ENCODE measurements around the gene ZEB1. TPM values are rescaled to one million over a fixed set of nuclear protein-coding genes. Genes with fewer than 3 reads are reported as not detected.

Gene ZEB1
- total and polyA plus RNA-seq, 2 of the 4 experiments (the other 2 are of a cell fraction): 23.7 to 108 TPM

GRCh38 chr10:31421322-31421721 is 102.3 kb downstream of the ZEB1 start:
- no peak overlapping the region for H3K4me2 ChIP-seq (ENCODE audit: low read depth, low read length)
- BruUV-seq (replicated peaks): no TSS peak
- no peak overlapping the region for H2BK5ac ChIP-seq (ENCODE audit: low read depth, low read length, poor library complexity, severe bottlenecking)
- ChIA-PET POLR2A (ENCODE audit: unreplicated experiment) (no interaction called here), CTCF (no interaction called here)
- intact Hi-C loops (cut with micrococcal nuclease): no loop called here
- H3K14ac ChIP-seq (replicated peaks; ENCODE audit: low read depth, low read length): 0 out of 2 replicates have a peak overlapping the region, but pooled peaks have one; percentile 21
- no peak overlapping the region for H3K18ac ChIP-seq (ENCODE audit: low read depth, low read length)
- no peak overlapping the region for H3K56ac ChIP-seq (ENCODE audit: extremely low read depth, insufficient read depth, low read length)
- in situ Hi-C loops (cut with MboI; ENCODE audit: low sequenced_read_pairs): no loop called here
- H3K36me3 ChIP-seq (ENCODE audit: control insufficient read depth, insufficient read depth, low read length): 0 out of 2 replicates have a peak, but pooled peaks cover 2% of the 10 kb centered on the region
- dilution Hi-C loops (cut with HindIII; ENCODE audit: low sequenced_read_pairs, unreplicated experiment): no loop called here
- no peak overlapping the region for H3K27ac ChIP-seq (ENCODE audit: insufficient read depth, low read length)
- ATAC-seq (ENCODE audit: low read depth): no peak
- H3K4me1 ChIP-seq (ENCODE audit: control insufficient read depth, insufficient read depth, low read length): peaks cover 7% of the 10 kb centered on the region
- no peak overlapping the region for H3K4me3 ChIP-seq (ENCODE audit: insufficient read depth, low read depth, low read length)
- H2BK20ac ChIP-seq (ENCODE audit: low read depth, low read length): no peak overlapping the region
- peaks cover 89% of the 10 kb centered on the region for H4K20me1 ChIP-seq (ENCODE audit: insufficient read depth, low read length)
- H3K9me3 ChIP-seq (ENCODE audit: control insufficient read depth, insufficient read depth, low read length): no peaks in the 10 kb centered on the region
- DNase-seq: no peak
- peaks cover 25% of the 10 kb centered on the region for H3K9me1 ChIP-seq (ENCODE audit: insufficient read depth, low read length)
- WGBS, 2 experiments (ENCODE audit: extremely low coverage in 2 of 2, insufficient read length in 1 of 2): no CpG with 5 or more reads among the region's 1 CpG
- H3K4ac ChIP-seq (ENCODE audit: low read depth, low read length): no peak overlapping the region
- H3K79me1 ChIP-seq (ENCODE audit: low read depth in 1 of 2, low read length in 2 of 2): peaks cover 17 to 62% of the 10 kb centered on the region in 2 experiments
- H3K23ac ChIP-seq (ENCODE audit: low read depth, low read length): peak overlapping the region; percentile 57; the same call in 1 of the 2 replicates
- H3K9ac ChIP-seq (ENCODE audit: low read depth, low read length): no peak overlapping the region
- no peak overlapping the region for H4K91ac ChIP-seq (ENCODE audit: insufficient read depth, low read depth, low read length)
- no peak overlapping the region for H2AK5ac ChIP-seq (ENCODE audit: low read depth, low read length)
- H4K5ac ChIP-seq (ENCODE audit: low read depth, low read length): no peak overlapping the region
- no peak overlapping the region for H2AK9ac ChIP-seq (replicated peaks; ENCODE audit: low read depth, low read length, poor library complexity)
- H4K8ac ChIP-seq (ENCODE audit: low read depth in 2 of 2, low read length in 2 of 2): peak overlapping the region in 1 of 2 experiments; percentile 9; a peak in 1 of 4 replicates
- H2AFZ ChIP-seq (replicated peaks; ENCODE audit: low read length, poor library complexity): no peak overlapping the region
- no peak overlapping the region for H2BK120ac ChIP-seq (ENCODE audit: low read depth, low read length)
- no peak overlapping the region for H2BK15ac ChIP-seq (ENCODE audit: low read depth, low read length)
- no peak for TF ChIP-seq FOS (IDR thresholded peaks at IDR 0.05; ENCODE audit: low read depth, low read length)
- H3K27me3 ChIP-seq (ENCODE audit: control insufficient read depth, insufficient read depth, low read length): no peaks in the 10 kb centered on the region
